ENCODE measurements around the gene RBMS3. TPM values are rescaled to one million over a fixed set of nuclear protein-coding genes. Genes with fewer than 3 reads are reported as not detected.

RBMS3 gene
- total RNA-seq, 1 experiment from 2014 or later: 0.42 TPM

DNA sequence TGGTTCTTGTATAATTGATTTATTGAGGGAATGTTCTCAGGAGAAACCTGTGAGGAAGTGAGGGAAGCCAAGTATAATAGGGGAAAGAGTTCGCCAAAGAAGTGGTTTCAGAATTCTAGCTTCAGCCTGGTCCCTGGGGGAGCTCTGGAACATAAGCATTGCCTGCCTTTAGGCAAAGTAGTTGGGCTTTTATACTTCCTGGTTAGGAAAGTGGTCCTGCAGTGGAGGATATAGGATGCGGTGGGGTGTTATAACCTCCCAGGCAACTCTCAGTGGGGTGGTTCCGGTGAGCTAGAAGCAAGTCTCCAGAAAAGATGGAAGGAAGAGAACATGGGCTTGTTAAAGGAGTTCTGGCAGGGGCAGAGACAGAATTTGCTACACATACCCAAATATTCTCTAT, 22.7 kb upstream of the RBMS3 start:
- H3K9me2 ChIP-seq (ENCODE audit: insufficient read depth): no peaks in the 10 kb centered on the region
- no peak for TF ChIP-seq CEBPB (IDR thresholded peaks at IDR 0.05; ENCODE audit: low read depth)
- no peak for TF ChIP-seq TCF7L2 (IDR thresholded peaks at IDR 0.05; ENCODE audit: borderline replicate concordance, extremely low read depth, insufficient read depth, insufficient read length)
- H3K36me3 ChIP-seq (ENCODE audit: control insufficient read depth in 1 of 2, insufficient read depth in 2 of 2, low read length in 2 of 2): no peaks in the 10 kb centered on the region
- ATAC-seq (no peak), DNase-seq (ENCODE audit: low read depth, low spot score) (no peak)
- H3K79me2 ChIP-seq (ENCODE audit: insufficient read depth, low read length): no peaks in the 10 kb centered on the region
- no peak overlapping the region for H3K27ac ChIP-seq (ENCODE audit: low read depth, low read length)
- H3K27me3 ChIP-seq (ENCODE audit: insufficient read depth, low read length): no peaks in the 10 kb centered on the region
- no peaks in the 10 kb centered on the region for H3K4me1 ChIP-seq (ENCODE audit: control insufficient read depth in 1 of 2, insufficient read depth in 2 of 2, low read length in 2 of 2)
- CTCF ChIA-PET: no interaction called here
- no peak overlapping the region for H2AFZ ChIP-seq (ENCODE audit: low read depth, low read length, poor library complexity, severe bottlenecking)
- H3K9me3 ChIP-seq (ENCODE audit: control insufficient read depth in 1 of 2, insufficient read depth in 1 of 2, low read depth in 1 of 2, low read length in 2 of 2): no peaks in the 10 kb centered on the region
- H3K9ac ChIP-seq (ENCODE audit: low read length): no peak overlapping the region
- BruUV-seq (replicated peaks): no TSS peak
- H3K4me3 ChIP-seq (replicated peaks in 1 of 2; ENCODE audit: low read depth in 1 of 2, low read length in 2 of 2): no peak overlapping the region
- H4K20me1 ChIP-seq (ENCODE audit: insufficient read depth): no peaks in the 10 kb centered on the region
- H3K4me2 ChIP-seq (ENCODE audit: low read length): no peak overlapping the region
- RAD21 ChIA-PET (ENCODE audit: low non-redundant PET in 1 of 2, low total read pairs in 2 of 2, uncharacterized antibody in 2 of 2, unreplicated experiment in 2 of 2): no interaction called here
- intact Hi-C loops (cut with micrococcal nuclease): no loop called here
- POLR2A ChIA-PET: no interaction called here

GRCh38 chr3:29261119-29261518, 19.8 kb upstream of the RBMS3 start:
- no peak overlapping the region for H3K4me2 ChIP-seq (ENCODE audit: low read length)
- TF ChIP-seq CEBPB (IDR thresholded peaks at IDR 0.05; ENCODE audit: low read depth) (no peak), POLR2AphosphoS5 (IDR thresholded peaks at IDR 0.05; ENCODE audit: low read depth, low read length) (no peak), FOSL1 (IDR thresholded peaks at IDR 0.05; ENCODE audit: low read depth) (no peak), RAD21 (IDR thresholded peaks at IDR 0.05; ENCODE audit: low read depth) (no peak), POLR2A (IDR thresholded peaks at IDR 0.05; ENCODE audit: borderline replicate concordance, extremely low read depth, insufficient read depth, insufficient read length) (no peak), ATF3 (IDR thresholded peaks at IDR 0.05) (no peak), ELF1 (IDR thresholded peaks at IDR 0.05; ENCODE audit: borderline replicate concordance, low read depth) (no peak), JUND (IDR thresholded peaks at IDR 0.05) (no peak), ZNF274 (IDR thresholded peaks at IDR 0.05; ENCODE audit: low read depth, low read length) (no peak), CBX3 (IDR thresholded peaks at IDR 0.05; ENCODE audit: low read depth) (no peak)
- TF ChIP-seq, protein P1, sequence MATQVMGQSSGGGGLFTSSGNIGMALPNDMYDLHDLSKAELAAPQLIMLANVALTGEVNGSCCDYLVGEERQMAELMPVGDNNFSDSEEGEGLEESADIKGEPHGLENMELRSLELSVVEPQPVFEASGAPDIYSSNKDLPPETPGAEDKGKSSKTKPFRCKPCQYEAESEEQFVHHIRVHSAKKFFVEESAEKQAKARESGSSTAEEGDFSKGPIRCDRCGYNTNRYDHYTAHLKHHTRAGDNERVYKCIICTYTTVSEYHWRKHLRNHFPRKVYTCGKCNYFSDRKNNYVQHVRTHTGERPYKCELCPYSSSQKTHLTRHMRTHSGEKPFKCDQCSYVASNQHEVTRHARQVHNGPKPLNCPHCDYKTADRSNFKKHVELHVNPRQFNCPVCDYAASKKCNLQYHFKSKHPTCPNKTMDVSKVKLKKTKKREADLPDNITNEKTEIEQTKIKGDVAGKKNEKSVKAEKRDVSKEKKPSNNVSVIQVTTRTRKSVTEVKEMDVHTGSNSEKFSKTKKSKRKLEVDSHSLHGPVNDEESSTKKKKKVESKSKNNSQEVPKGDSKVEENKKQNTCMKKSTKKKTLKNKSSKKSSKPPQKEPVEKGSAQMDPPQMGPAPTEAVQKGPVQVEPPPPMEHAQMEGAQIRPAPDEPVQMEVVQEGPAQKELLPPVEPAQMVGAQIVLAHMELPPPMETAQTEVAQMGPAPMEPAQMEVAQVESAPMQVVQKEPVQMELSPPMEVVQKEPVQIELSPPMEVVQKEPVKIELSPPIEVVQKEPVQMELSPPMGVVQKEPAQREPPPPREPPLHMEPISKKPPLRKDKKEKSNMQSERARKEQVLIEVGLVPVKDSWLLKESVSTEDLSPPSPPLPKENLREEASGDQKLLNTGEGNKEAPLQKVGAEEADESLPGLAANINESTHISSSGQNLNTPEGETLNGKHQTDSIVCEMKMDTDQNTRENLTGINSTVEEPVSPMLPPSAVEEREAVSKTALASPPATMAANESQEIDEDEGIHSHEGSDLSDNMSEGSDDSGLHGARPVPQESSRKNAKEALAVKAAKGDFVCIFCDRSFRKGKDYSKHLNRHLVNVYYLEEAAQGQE (IDR thresholded peaks at IDR 0.05; ENCODE audit: low read depth): no peak
- ATAC-seq (no peak), DNase-seq (ENCODE audit: low read depth, low spot score) (no peak)
- ChIA-PET CTCF (no interaction called here), RAD21 (ENCODE audit: low non-redundant PET in 1 of 2, low total read pairs in 2 of 2, uncharacterized antibody in 2 of 2, unreplicated experiment in 2 of 2) (no interaction called here), POLR2A (no interaction called here)
- intact Hi-C loops (cut with micrococcal nuclease): no loop called here
- BruUV-seq (replicated peaks): no TSS peak
- H3K4me1 ChIP-seq (ENCODE audit: control insufficient read depth in 1 of 2, insufficient read depth in 2 of 2, low read length in 2 of 2): no peaks in the 10 kb centered on the region
- H3K4me3 ChIP-seq (replicated peaks in 1 of 2; ENCODE audit: low read depth in 1 of 2, low read length in 2 of 2): no peak overlapping the region
- H3K36me3 ChIP-seq (ENCODE audit: control insufficient read depth in 1 of 2, insufficient read depth in 2 of 2, low read length in 2 of 2): no peaks in the 10 kb centered on the region
- no peak overlapping the region for H3K9ac ChIP-seq (ENCODE audit: low read length)
- H3K9me2 ChIP-seq (ENCODE audit: insufficient read depth): no peaks in the 10 kb centered on the region
- H3K79me2 ChIP-seq (ENCODE audit: insufficient read depth, low read length): no peaks in the 10 kb centered on the region
- H3K27ac ChIP-seq (ENCODE audit: low read depth, low read length): no peak overlapping the region
- H3K9me3 ChIP-seq (ENCODE audit: control insufficient read depth in 1 of 2, insufficient read depth in 1 of 2, low read depth in 1 of 2, low read length in 2 of 2): no peaks in the 10 kb centered on the region
- no peaks in the 10 kb centered on the region for H4K20me1 ChIP-seq (ENCODE audit: insufficient read depth)
- H2AFZ ChIP-seq (ENCODE audit: low read depth, low read length, poor library complexity, severe bottlenecking): no peak overlapping the region
- no peaks in the 10 kb centered on the region for H3K27me3 ChIP-seq (ENCODE audit: insufficient read depth, low read length)

All from HCT116 (cell line).